Hematopoietic multipotent progenitor cell treated with erythropoietin and hydrocortisone succinate and interleukin-3 and kit ligand, for 4 days (in vitro differentiated cells): Measurements from ENCODE around the gene CHRNA4.

Source experiments
- DNase-seq: peaks from one replicate; pipeline ENCODE4 v3.0.0-alpha.2; 2015

Gene CHRNA4

DNA sequence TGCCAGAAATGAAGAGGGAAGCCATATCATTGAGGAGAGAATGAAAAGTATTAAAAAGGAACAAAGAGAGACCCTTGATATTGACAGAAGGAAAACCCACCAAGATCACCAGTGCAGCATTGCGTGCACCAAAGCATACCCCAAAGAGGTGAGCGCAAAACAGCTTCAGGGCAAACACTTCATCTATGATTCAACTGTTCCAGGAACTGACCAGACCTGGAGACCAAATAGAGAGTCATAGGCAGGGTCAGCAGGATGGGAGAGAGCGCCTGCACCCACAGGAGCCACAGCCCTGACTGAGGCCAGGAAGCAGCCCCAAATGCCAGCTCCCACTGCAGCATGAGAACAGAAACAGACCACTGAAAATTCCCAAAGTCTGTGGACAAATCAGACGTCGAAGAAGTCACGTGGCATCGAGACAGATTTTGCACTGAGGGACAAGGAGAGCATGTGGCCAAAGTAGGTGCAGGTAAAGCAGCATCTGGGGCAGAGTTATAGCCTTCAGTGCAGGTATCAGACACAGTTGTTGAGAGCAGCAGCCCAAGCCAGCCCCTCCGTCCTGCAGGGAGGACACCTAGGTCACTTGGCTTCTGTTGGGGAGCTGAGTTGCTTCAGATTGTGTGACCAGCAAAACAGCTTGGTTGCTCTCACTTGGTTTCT lies 29.3 kb downstream of the CHRNA4 start:
- no peak for DNase-seq

DNA sequence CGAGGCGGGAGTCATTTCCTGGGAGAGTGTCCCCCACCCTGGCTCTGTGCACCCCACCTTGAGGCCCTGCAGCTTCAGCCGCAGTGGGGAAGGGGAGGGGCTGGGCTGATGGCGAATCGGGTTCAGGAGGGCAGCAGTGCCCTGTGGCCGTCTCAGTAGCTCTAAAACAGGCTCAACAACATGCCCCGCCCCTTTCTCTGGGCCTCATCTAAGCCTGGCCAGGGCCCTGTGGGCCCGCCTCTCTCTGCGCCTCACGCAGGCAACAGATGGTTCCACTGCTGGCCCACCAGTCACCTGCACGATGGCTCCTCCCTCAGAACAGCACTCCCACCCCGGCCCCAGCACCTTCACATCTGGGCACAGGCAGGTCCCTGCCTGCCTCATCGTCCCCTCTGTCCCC lies 30.2 kb downstream of the CHRNA4 start:
- no peak for DNase-seq

- no peak for DNase-seq
These were observed 30.9 kb downstream of the CHRNA4 start for GRCh38 chr20:63330084-63330760.

GRCh38 chr20:63329331-63330083 lies 31.6 kb downstream of the CHRNA4 start:
- no peak for DNase-seq

- no peak for DNase-seq
These were observed 32.4 kb downstream of the CHRNA4 start for GRCh38 chr20:63328718-63329275.

GRCh38 chr20:63328026-63328700 lies 33.0 kb downstream of the CHRNA4 start:
- no peak for DNase-seq

- DNase-seq = no peak
These were observed 33.9 kb downstream of the CHRNA4 start for GRCh38 chr20:63327231-63327745.

DNA sequence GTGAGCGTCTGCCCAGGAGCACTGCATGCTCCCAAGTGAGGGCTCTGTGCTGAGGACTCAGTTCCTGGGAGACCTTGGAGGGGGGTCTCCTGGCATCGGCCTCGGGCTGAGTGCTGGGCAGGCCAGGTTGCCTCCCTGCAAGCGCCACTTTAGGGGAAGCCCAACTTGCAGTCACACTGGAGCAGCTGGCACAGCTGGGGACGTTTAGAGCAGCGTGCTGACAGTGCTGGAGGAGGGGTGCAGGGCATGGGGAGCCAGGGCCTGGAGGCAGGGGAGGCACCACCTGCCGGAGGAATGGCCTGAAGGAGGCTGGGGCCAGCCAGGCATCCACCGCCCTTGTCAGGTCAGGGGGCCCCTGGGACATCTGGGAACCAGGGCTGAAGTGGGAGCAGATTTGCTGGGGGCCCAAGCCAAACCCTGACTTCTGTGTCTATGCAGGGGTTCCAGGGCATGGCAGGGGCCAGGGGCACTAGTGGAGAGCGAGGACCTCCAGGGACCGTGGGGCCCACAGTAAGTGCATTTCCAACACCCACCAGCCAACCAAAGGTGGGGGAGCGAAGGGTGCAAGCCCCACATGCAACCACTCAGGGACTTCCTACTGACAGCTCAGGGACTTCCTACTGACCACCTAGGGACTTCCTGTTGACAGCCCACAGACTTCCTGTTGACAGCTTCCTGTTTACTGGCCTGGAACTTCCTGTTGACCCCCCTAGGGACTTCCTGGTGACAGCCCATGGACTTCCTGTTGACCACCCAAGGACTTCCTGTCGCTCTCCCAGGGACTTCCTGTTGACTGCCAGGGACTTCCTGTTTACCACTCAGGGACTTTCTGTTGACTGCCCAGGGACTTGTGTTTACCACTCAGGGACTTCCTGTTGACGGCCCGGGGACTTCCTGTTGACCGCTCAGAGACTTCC lies 34.6 kb downstream of the CHRNA4 start:
- no peak for DNase-seq

- no peak for DNase-seq
These were observed 35.4 kb downstream of the CHRNA4 start for GRCh38 chr20:63325554-63326313.

DNA sequence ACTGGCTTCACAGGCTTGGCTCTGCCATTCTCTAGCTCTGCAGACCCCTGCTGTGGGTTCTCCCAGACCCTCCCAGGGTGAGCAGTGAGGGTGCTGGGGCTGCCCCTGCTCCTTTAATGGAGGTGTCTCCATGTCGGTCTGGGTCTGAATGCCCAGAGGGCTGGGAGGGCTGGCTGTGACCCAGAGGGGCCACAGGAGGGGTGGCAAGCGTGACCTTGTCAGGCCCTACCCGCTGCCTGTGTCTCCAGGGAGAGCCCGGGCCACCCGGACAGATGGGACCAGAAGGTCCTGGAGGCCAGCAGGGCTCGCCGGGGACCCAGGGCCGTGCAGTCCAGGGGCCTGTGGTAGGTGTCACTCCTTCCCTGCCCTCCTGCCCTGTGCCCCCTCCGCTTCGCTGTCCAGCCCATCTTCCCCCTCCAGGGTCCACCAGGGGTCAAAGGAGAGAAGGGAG lies 36.1 kb downstream of the CHRNA4 start:
- no peak for DNase-seq

GRCh38 chr20:63323357-63323981 lies 37.7 kb downstream of the CHRNA4 start:
- no peak for DNase-seq

GRCh38 chr20:63322933-63323273 lies 38.2 kb downstream of the CHRNA4 start:
- no peak for DNase-seq

- DNase-seq = no peak
These were observed 38.8 kb downstream of the CHRNA4 start for GRCh38 chr20:63322146-63322932.

DNA sequence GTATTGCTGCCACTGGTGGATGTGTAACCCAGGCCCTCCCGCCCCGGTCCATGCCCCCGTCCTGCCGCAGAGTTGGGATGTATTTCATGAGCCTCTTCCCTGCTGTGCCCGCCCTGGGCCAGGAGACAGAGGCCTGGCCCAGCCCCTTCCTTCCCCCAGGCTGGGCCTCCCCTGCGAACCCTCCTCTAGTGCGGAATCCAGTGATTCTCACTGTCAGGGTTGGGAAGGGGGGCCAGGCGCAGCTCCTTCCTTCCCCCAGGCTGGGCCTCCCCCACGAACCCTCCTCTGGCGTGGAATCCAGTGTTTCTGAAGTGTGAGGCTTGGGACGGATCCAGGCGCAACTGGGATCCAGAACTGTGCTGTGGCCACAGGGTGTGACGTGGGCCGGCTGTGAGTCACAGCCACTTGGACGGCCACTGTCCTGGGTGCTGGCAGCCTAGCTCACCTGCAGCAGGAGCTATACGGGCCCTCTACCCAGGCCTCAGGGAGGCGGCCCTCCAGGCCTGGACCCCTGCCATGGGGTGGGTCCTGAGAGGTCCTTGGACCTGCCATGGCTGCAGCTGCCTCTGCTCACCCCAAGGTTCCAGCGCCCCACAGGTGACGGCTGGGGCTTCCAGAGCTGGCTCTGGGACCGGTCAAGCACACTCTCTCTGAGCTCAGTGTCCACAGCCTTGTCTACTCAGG lies 39.9 kb downstream of the CHRNA4 start:
- no peak for DNase-seq

DNA sequence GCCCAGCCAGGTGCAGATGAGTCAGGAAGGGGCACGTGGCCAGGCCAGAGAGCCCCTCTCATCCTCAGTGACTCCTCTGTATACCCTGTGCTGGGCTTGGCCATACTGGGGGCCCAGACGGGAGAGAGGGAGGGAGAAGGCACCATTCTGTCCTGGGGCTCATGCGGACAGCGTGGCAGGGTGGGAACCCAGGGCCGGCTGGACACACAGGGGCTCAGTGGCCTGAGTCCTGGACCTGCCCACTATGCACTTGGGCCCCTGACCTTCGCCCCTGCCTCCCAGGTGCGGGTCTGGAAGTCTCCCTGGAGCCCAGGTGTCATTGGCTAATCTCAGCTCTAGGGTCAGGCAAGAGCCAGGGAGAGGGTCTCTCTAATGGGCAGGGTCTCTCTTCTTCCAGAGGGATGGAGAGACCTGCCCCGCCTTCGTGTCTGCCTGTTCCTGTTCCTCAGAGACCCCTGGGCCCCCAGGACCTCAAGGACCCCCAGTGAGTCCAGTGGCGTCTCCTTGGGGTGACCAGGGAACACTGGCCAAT lies 40.5 kb downstream of the CHRNA4 start:
- no peak for DNase-seq

GRCh38 chr20:63320041-63320511 lies 41.1 kb downstream of the CHRNA4 start:
- DNase-seq = no peak

DNA sequence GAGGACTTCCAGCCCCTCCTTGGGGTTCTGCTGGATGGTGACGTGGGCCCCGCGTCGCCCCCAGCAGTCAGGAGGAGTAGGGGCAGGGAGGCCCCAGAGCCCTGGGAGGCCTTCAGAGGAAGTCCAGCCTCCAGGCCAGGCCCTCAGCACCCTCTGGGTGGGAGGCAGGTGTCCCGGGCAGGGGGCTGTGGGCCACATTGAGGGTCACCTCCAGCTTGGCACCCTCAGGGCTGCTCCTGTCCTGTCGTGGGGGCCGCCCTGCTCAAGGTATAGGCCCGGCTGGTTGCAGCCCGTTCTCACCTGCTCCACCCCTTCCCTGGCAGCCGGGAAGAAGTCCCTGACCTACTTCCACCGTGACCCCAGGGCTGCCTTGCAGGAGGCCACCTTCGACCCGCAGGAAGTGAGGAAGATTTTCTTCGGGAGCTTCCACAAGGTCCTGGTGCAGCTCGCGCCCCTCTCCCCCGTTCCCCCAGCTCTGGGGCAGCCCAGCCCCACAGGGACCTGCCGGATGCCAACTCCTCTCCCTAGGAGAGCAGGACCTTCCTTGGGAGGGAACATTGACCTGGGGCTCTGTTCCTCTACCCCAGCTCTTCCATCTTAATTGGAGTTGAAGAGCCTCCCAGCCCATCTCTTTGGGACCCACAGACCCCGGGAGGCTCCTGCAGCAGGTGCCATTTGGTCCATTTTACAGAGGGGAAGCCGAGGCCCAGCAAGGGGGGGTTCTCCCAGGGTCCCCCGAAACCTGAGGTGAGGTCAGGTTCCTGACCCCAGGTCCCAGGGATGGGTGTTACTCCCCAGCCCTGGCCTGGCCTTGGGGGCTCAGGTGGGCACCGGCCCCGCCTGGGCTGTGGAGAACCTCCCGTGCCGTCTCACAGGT lies 41.7 kb downstream of the CHRNA4 start:
- no peak for DNase-seq
